B cell (primary cell): ENCODE data around the gene BLOC1S1. TPM values are rescaled to one million over a fixed set of nuclear protein-coding genes. Genes with fewer than 3 reads are reported as not detected.

Source experiments
- ATAC-seq: fragments of 200-7000 bp; cut with Tn5 transposase; one replicate; pipeline ENCODE4 v1.10.0; 2021; ENCODE audit warnings: low read depth, mild to moderate bottlenecking, moderate number of reproducible peaks, moderate library complexity
- CTCF ChIA-PET: fragments of 350-600 bp; sonication (Branson Sonifier 250); formaldehyde crosslinking; loops from one replicate; lab custom pipeline; 2021; ENCODE audit warnings: antibody characterized with exemption, inconsistent platforms; lab: Charles Lee
- POLR2A ChIA-PET: fragments of 350-600 bp; sonication (Branson Sonifier 250); formaldehyde crosslinking; loops from one replicate; lab custom pipeline; 2021; ENCODE audit warnings: antibody characterized with exemption; lab: Charles Lee
- DNase-seq: peaks from one replicate; pipeline ENCODE4 v3.0.0; 2013
- H2AFZ ChIP-seq: 2 replicates; pipeline ENCODE4 v1.6.1; 2012; ENCODE audit warnings: mild to moderate bottlenecking, low read depth, low read length; ENCODE audit not compliant: insufficient read depth, poor library complexity, severe bottlenecking
- H3K27ac ChIP-seq, 2 donors: 1 replicate in 1 of 2; 2 replicates in 1 of 2; pipeline ENCODE4 v1.5.1; 2012 to 2013; ENCODE audit warnings: low read length in 2 of 2, mild to moderate bottlenecking in 2 of 2, moderate library complexity in 1 of 2
- H3K27me3 ChIP-seq, 4 experiments: fragments of 200-600 bp in 1 of 4; sonication (generic) in 1 of 4; replicated peaks in 1 of 4; 1 replicate in 2 of 4; 2 replicates in 2 of 4; pipeline versions ENCODE4 v1.6.1 to v1.7.0; 2013 to 2016; ENCODE audit warnings: low read length in 3 of 4, mild to moderate bottlenecking in 2 of 4, mixed read lengths in 1 of 4, moderate library complexity in 1 of 4; ENCODE audit not compliant: insufficient read depth in 4 of 4, control insufficient read depth in 3 of 4; ENCODE audit errors: control extremely low read depth in 1 of 4
- H3K36me3 ChIP-seq, 2 experiments: replicated peaks in 1 of 2; 1 replicate in 1 of 2; 2 replicates in 1 of 2; pipeline versions ENCODE4 v1.6.1 to v1.7.1; 2013; ENCODE audit warnings: low read length in 1 of 2; ENCODE audit not compliant: insufficient read depth in 2 of 2, control insufficient read depth in 1 of 2; ENCODE audit errors: control extremely low read depth in 1 of 2, extremely low read depth in 1 of 2
- H3K4me1 ChIP-seq, 2 donors: fragments of 200-600 bp in 1 of 2; sonication (generic) in 1 of 2; 1 replicate in 1 of 2; 2 replicates in 1 of 2; pipeline versions ENCODE4 v1.5.1 to v1.6.1; 2013 to 2017; ENCODE audit warnings: low read length in 2 of 2; ENCODE audit not compliant: control insufficient read depth in 2 of 2, insufficient read depth in 2 of 2
- H3K4me2 ChIP-seq: replicated peaks from 2 replicates; pipeline ENCODE3; 2012; ENCODE audit warnings: mild to moderate bottlenecking, low read depth, low read length; ENCODE audit not compliant: poor library complexity, severe bottlenecking
- H3K4me3 ChIP-seq, 5 experiments: fragments of 200-600 bp in 1 of 5; sonication (generic) in 1 of 5; 1 replicate in 3 of 5; 2 replicates in 2 of 5; pipeline versions ENCODE4 v1.5.1 to v1.7.0; 2011 to 2016; ENCODE audit warnings: low read length in 4 of 5, mild to moderate bottlenecking in 4 of 5, low read depth in 2 of 5, control low read depth in 1 of 5, moderate library complexity in 1 of 5; ENCODE audit not compliant: insufficient read depth in 1 of 5; ENCODE audit errors: control extremely low read depth in 1 of 5, extremely low read depth in 1 of 5
- H3K79me2 ChIP-seq: fragments of 200-600 bp; sonication (generic); one replicate; pipeline ENCODE4 v1.6.0; 2016; ENCODE audit warnings: low read length; ENCODE audit not compliant: control insufficient read depth, insufficient read depth
- H3K9ac ChIP-seq: fragments of 200-600 bp; sonication (generic); 2 replicates; pipeline ENCODE4 v1.6.1; 2017; ENCODE audit warnings: mild to moderate bottlenecking, low read length, moderate library complexity
- H3K9me3 ChIP-seq, 3 donors: one replicate each; pipeline versions ENCODE4 v1.6.1 to v1.7.1; 2013; ENCODE audit warnings: low read length in 2 of 3; ENCODE audit not compliant: control insufficient read depth in 2 of 3, insufficient read depth in 1 of 3; ENCODE audit errors: control extremely low read depth in 1 of 3
- H4K20me1 ChIP-seq: 2 replicates; pipeline ENCODE4 v1.6.0; 2012; ENCODE audit warnings: mild to moderate bottlenecking, low read length; ENCODE audit not compliant: insufficient read depth, control insufficient read depth, poor library complexity, severe bottlenecking
- H3K27ac Mint-ChIP-seq: one replicate; pipeline ENCODE4 v1.8.0; 2021; ENCODE audit warnings: mixed read lengths
- H3K27me3 Mint-ChIP-seq: one replicate; pipeline ENCODE4 v1.8.0; 2021; ENCODE audit warnings: mixed read lengths
- H3K4me1 Mint-ChIP-seq: one replicate; pipeline ENCODE4 v1.8.0; 2021; ENCODE audit warnings: mixed read lengths
- H3K4me3 Mint-ChIP-seq: one replicate; pipeline ENCODE4 v1.8.0; 2021; ENCODE audit warnings: mixed read lengths
- H3K9me3 Mint-ChIP-seq: one replicate; pipeline ENCODE4 v1.8.0; 2022; ENCODE audit warnings: mixed read lengths; ENCODE audit not compliant: insufficient read depth
- CTCF ChIP-seq: fragments of 200-600 bp; IDR thresholded peaks from one replicate; pipeline ENCODE4 v1.8.0; 2022; ENCODE audit warnings: antibody characterized with exemption, mild to moderate bottlenecking
- EZH2 ChIP-seq: IDR thresholded peaks from 2 replicates; pipeline ENCODE4 v1.6.1; 2012; ENCODE audit warnings: borderline replicate concordance, low read depth, mild to moderate bottlenecking, moderate library complexity, low read length; ENCODE audit not compliant: insufficient read depth, poor library complexity, severe bottlenecking
- WGBS: methylation state at CpG from one replicate; pipeline ENCODE4 v1.1.5; 2013; ENCODE audit warnings: missing lambda C conversion rate; ENCODE audit not compliant: insufficient coverage; 5-methylcytosine and 5-hydroxymethylcytosine counted together
- intact Hi-C: fragments of 100-400 bp; cut with micrococcal nuclease; formaldehyde crosslinking; loops from one replicate; pipeline ENCODE4 v1.10.0; 2022
- polyA plus RNA-seq: library from polyadenylated mRNA; depleted of rRNA; stranded (reverse); fragments of >200 nt; gene quantifications from 2 replicates; pipeline ENCODE4 v1.2.3, GENCODE V29; 2012
- total RNA-seq, 2 donors: library from RNA; stranded (reverse); fragments of 120-200 nt in 1 of 2; gene quantifications; 1 replicate in 1 of 2; 2 replicates in 1 of 2; pipeline versions ENCODE4 v1.2.3 to v1.2.4, GENCODE V29; 2013 to 2022

The BLOC1S1 gene
- total and polyA plus RNA-seq, 2 donors (not counting 1 experiment from before 2014, with no cell fraction given) = 71.1 to 229 TPM

DNA sequence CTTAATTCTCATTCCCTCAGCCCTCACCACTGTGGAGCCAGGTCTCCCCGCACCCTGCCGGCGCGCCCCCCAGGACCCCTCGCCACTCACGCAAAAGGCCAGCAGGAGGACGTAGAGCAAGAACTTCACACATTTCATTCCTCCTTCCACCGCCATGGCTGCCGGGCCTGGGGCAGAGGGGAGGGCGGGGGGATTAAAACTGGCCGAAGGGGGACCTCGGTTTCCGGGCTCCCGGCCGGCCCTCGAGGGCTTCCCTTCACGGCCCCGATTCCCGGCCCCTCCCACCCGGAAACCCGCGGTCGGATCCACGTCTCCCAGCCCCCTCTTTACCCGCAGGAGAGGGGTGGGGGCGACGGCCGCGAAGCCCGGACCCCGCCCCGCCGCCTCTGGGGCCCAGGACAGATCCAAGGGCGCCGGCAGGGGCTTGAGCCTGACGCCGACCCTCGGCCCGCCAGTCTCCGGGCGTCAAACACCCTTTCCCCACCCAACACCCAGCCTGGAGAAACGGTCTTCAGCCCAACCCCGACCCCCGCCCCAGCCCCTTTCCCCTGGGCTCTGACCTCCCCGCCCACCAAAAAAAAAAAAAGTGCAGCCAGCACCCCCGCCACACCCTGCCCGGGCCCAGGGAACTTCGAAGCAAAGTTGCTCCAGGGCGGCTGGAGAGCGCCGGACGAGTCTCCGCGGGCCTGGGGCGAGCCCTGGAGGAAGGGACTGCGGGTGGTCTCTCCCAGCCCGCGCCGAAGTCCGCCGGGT is 12.5 kb downstream of the BLOC1S1 start:
- no peaks in the 10 kb centered on the region for H3K79me2 ChIP-seq
- peak overlapping the region; percentile 34 to 80 for H3K27ac ChIP-seq
- WGBS = under 1% methylated on average over 50 of the region's 61 CpGs
- ATAC-seq (peak; percentile 6), DNase-seq (no peak)
- ChIA-PET POLR2A (interaction anchor here (0.6 to 2.0 kb wide), 3 partner anchors 10 to 101 kb away, joined by 3 to 18 read pairs (median 6); partner anchors contain the start of genes BLOC1S1 and DNAJC14), CTCF (interaction anchor here (0.6 to 4.4 kb wide), 10 partner anchors 8 to 1330 kb away, joined by 3 to 41 read pairs (median 9); partner anchors contain the start of genes BLOC1S1, ORMDL2, RDH5 and SARNP)
- H3K4me1 ChIP-seq = peaks cover 21 to 36% of the 10 kb centered on the region in 2 donors
- Mint-ChIP-seq H3K27me3 (no peaks in the 10 kb centered on the region), H3K9me3 (no peaks in the 10 kb centered on the region), H3K27ac (peak overlapping the region; percentile 81), H3K4me3 (peak overlapping the region; percentile 88), H3K4me1 (peaks cover 44% of the 10 kb centered on the region)
- H3K9ac ChIP-seq = peak overlapping the region; percentile 90
- peaks cover 0 to 17% of the 10 kb centered on the region in 2 experiments for H3K36me3 ChIP-seq
- intact Hi-C loops = no loop called here
- H3K4me2 ChIP-seq = peak overlapping the region; percentile 100
- peak overlapping the region in 4 of 5 experiments; percentile 69 to 91 (median 78) for H3K4me3 ChIP-seq
- H3K27me3 ChIP-seq = no peaks in the 10 kb centered on the region
- TF ChIP-seq EZH2 (no peak), CTCF (no peak)
- H2AFZ ChIP-seq = peak overlapping the region; percentile 87
- no peaks in the 10 kb centered on the region for H3K9me3 ChIP-seq
- no peaks in the 10 kb centered on the region for H4K20me1 ChIP-seq
